K562 treated with DMSO at 1 percent for 4 hours (cell line): Measurements from ENCODE around the gene ZEB2. TPM values are rescaled to one million over a fixed set of nuclear protein-coding genes. Genes with fewer than 3 reads are reported as not detected.

Experiments
- total RNA-seq: library from RNA; unstranded; fragments of 300-600 nt; gene quantifications from 2 replicates; pipeline ENCODE4 v1.2.3, GENCODE V29; 2022; ENCODE audit not compliant: insufficient read depth

ZEB2 gene
- 10.6 and 15.5 TPM in 2 replicates for total RNA-seq

GRCh38 chr2:144519934-144520731 is at the start of gene ZEB2:
Gene ZEB2 (minus strand): TSS chr2:144520119. CDS start chr2:144517350, 2,769 bp downstream.

